Stimulated activated naive B cell treated with anti-CD40 and anti-IgM and Interleukin-4, amounts not matched to agents 10 μg/mL and 1 μg/mL and 100 μg/mL, for 72 hours (primary cell): ENCODE measurements around the gene CARS2.
"Not testable (repeated sequence)": the region's sequence is repeated elsewhere in the genome, so short reads cannot be mapped to it uniquely, and the experiment has no call there.

Experiments
- ATAC-seq, 2 donors: fragments of 150-1000 bp; cut with Tn5 transposase; replicated peaks; 2 replicates each; pipeline ENCODE4 v1.10.0; 2021; ENCODE audit warnings: moderate library complexity in 1 of 2
- DNase-seq: peaks from one replicate; pipeline ENCODE4 v3.0.0; 2021
- H3K27ac Mint-ChIP-seq: one replicate; pipeline ENCODE4 v1.8.0; 2022; ENCODE audit warnings: mild to moderate bottlenecking, mixed read lengths
- H3K27me3 Mint-ChIP-seq, 2 donors: one replicate each; pipeline ENCODE4 v1.8.0; 2022; ENCODE audit warnings: mixed read lengths in 2 of 2
- H3K36me3 Mint-ChIP-seq, 2 donors: one replicate each; pipeline ENCODE4 v1.8.0; 2022; ENCODE audit warnings: mixed read lengths in 2 of 2, mild to moderate bottlenecking in 1 of 2
- H3K4me1 Mint-ChIP-seq, 2 donors: one replicate each; pipeline ENCODE4 v1.8.0; 2022; ENCODE audit warnings: mixed read lengths in 2 of 2, mild to moderate bottlenecking in 1 of 2
- H3K4me3 Mint-ChIP-seq, 2 donors: one replicate each; pipeline ENCODE4 v1.8.0; 2022; ENCODE audit warnings: mild to moderate bottlenecking in 2 of 2, mixed read lengths in 2 of 2, moderate library complexity in 1 of 2
- H3K9me3 Mint-ChIP-seq, 2 donors: one replicate each; pipeline ENCODE4 v1.8.0; 2022; ENCODE audit warnings: mixed read lengths in 2 of 2, mild to moderate bottlenecking in 1 of 2

The CARS2 gene

GRCh38 chr13:110662777-110663443, 43.0 kb downstream of the CARS2 start:
- no peaks in the 10 kb centered on the region for H3K27me3 Mint-ChIP-seq
- no peak overlapping the region for H3K27ac Mint-ChIP-seq
- peaks cover 4% of the 10 kb centered on the region in 2 donors for H3K9me3 Mint-ChIP-seq
- H3K36me3 Mint-ChIP-seq, result peaks cover 70 to 80% of the 10 kb centered on the region in 2 donors
- ATAC-seq (no peak), DNase-seq (no peak)
- H3K4me3 Mint-ChIP-seq, result no peak overlapping the region
- H3K4me1 Mint-ChIP-seq, result peaks cover 46 to 81% of the 10 kb centered on the region in 2 donors

- H3K4me1 Mint-ChIP-seq, result peaks cover 51 to 82% of the 10 kb centered on the region in 2 donors
- no peak overlapping the region for H3K27ac Mint-ChIP-seq
- DNase-seq, result no peak
- H3K4me3 Mint-ChIP-seq, result no peak overlapping the region
- no peak for ATAC-seq
- no peaks in the 10 kb centered on the region for H3K27me3 Mint-ChIP-seq
- peaks cover 65 to 75% of the 10 kb centered on the region in 2 donors for H3K36me3 Mint-ChIP-seq
- H3K9me3 Mint-ChIP-seq, result peaks cover 4% of the 10 kb centered on the region in 2 donors
These were observed 43.8 kb downstream of the CARS2 start for GRCh38 chr13:110662091-110662490.

- no peaks in the 10 kb centered on the region for H3K27me3 Mint-ChIP-seq
These were observed 44.7 kb downstream of the CARS2 start for GRCh38 chr13:110661256-110661655.

GRCh38 chr13:110658218-110658911, 47.6 kb downstream of the CARS2 start:
- H3K9me3 Mint-ChIP-seq, DNase-seq, H3K27me3 Mint-ChIP-seq: not testable (repeated sequence)
- H3K27ac Mint-ChIP-seq, result peak overlapping the region; percentile 0
- peak overlapping the region in 1 of 2 donors; percentile 34 for H3K4me3 Mint-ChIP-seq
- peak; percentile 90 to 91 for ATAC-seq
- H3K4me1 Mint-ChIP-seq, result peaks cover 48 to 78% of the 10 kb centered on the region in 2 donors
- H3K36me3 Mint-ChIP-seq, result peaks cover 62 to 76% of the 10 kb centered on the region in 2 donors

More at GRCh38 chr13:110661256-110661655, 44.7 kb downstream of the CARS2 start:
- DNase-seq (no peak), ATAC-seq (no peak)
- peaks cover 49 to 80% of the 10 kb centered on the region in 2 donors for H3K4me1 Mint-ChIP-seq
- H3K9me3 Mint-ChIP-seq, result peaks cover 4% of the 10 kb centered on the region in 2 donors
- no peak overlapping the region for H3K4me3 Mint-ChIP-seq
- no peak overlapping the region for H3K27ac Mint-ChIP-seq
- H3K36me3 Mint-ChIP-seq, result peaks cover 62 to 69% of the 10 kb centered on the region in 2 donors

- no peaks in the 10 kb centered on the region for H3K27me3 Mint-ChIP-seq
- H3K27ac Mint-ChIP-seq, result no peak overlapping the region
- H3K9me3 Mint-ChIP-seq, result peaks cover 2 to 4% of the 10 kb centered on the region in 2 donors
- DNase-seq, result no peak
- H3K36me3 Mint-ChIP-seq, result peaks cover 54 to 69% of the 10 kb centered on the region in 2 donors
- H3K4me3 Mint-ChIP-seq, result no peak overlapping the region
- no peak for ATAC-seq
- peaks cover 52 to 79% of the 10 kb centered on the region in 2 donors for H3K4me1 Mint-ChIP-seq
These were observed 48.7 kb downstream of the CARS2 start for GRCh38 chr13:110657196-110657595.

- DNase-seq, result no peak
- Mint-ChIP-seq H3K27ac (no peak overlapping the region), H3K36me3 (peaks cover 48 to 64% of the 10 kb centered on the region in 2 donors), H3K4me3 (no peak overlapping the region), H3K27me3 (no peaks in the 10 kb centered on the region), H3K9me3 (no peaks in the 10 kb centered on the region), H3K4me1 (peaks cover 49 to 86% of the 10 kb centered on the region in 2 donors)
- no peak for ATAC-seq
These were observed 52.1 kb downstream of the CARS2 start for GRCh38 chr13:110653851-110654250.

- H3K36me3 Mint-ChIP-seq, result peaks cover 47 to 70% of the 10 kb centered on the region in 2 donors
- H3K4me1 Mint-ChIP-seq, result peaks cover 49 to 80% of the 10 kb centered on the region in 2 donors
- no peaks in the 10 kb centered on the region for H3K27me3 Mint-ChIP-seq
- H3K4me3 Mint-ChIP-seq, result peak overlapping the region; percentile 64 to 68
- no peaks in the 10 kb centered on the region for H3K9me3 Mint-ChIP-seq
- peak; percentile 28 for DNase-seq
- peak; percentile 41 to 61 for ATAC-seq
- H3K27ac Mint-ChIP-seq, result peak overlapping the region; percentile 72
These were observed 52.6 kb downstream of the CARS2 start for GRCh38 chr13:110653271-110653670.

GRCh38 chr13:110652764-110653163, 53.2 kb downstream of the CARS2 start:
- peak overlapping the region in 1 of 2 donors; percentile 0 for H3K4me3 Mint-ChIP-seq

GRCh38 chr13:110652231-110652730, 53.6 kb downstream of the CARS2 start:
- H3K4me3 Mint-ChIP-seq, result peak overlapping the region in 1 of 2 donors; percentile 0
- peak overlapping the region; percentile 47 for H3K27ac Mint-ChIP-seq
- ATAC-seq, result peak; percentile 83 to 90
- peaks cover 44 to 71% of the 10 kb centered on the region in 2 donors for H3K4me1 Mint-ChIP-seq
- no peak for DNase-seq
- H3K27me3 Mint-ChIP-seq, result no peaks in the 10 kb centered on the region
- no peaks in the 10 kb centered on the region for H3K9me3 Mint-ChIP-seq
- peaks cover 42 to 68% of the 10 kb centered on the region in 2 donors for H3K36me3 Mint-ChIP-seq

More at GRCh38 chr13:110652764-110653163, 53.2 kb downstream of the CARS2 start:
- DNase-seq, result no peak
- ATAC-seq, result peak; percentile 53 to 57
- Mint-ChIP-seq H3K36me3 (peaks cover 42 to 70% of the 10 kb centered on the region in 2 donors), H3K27ac (no peak overlapping the region), H3K9me3 (no peaks in the 10 kb centered on the region), H3K27me3 (no peaks in the 10 kb centered on the region), H3K4me1 (peaks cover 46 to 75% of the 10 kb centered on the region in 2 donors)

GRCh38 chr13:110651726-110652230, 54.1 kb downstream of the CARS2 start:
- no peaks in the 10 kb centered on the region for H3K27me3 Mint-ChIP-seq
- peaks cover 47 to 72% of the 10 kb centered on the region in 2 donors for H3K36me3 Mint-ChIP-seq
- H3K9me3 Mint-ChIP-seq, result no peaks in the 10 kb centered on the region
- peak overlapping the region; percentile 47 for H3K27ac Mint-ChIP-seq
- H3K4me3 Mint-ChIP-seq, result no peak overlapping the region
- no peak for ATAC-seq
- H3K4me1 Mint-ChIP-seq, result peaks cover 43 to 73% of the 10 kb centered on the region in 2 donors
- no peak for DNase-seq

GRCh38 chr13:110651271-110651670, 54.6 kb downstream of the CARS2 start:
- H3K4me3 Mint-ChIP-seq, result no peak overlapping the region
- no peak for DNase-seq
- H3K9me3 Mint-ChIP-seq, result no peaks in the 10 kb centered on the region
- no peaks in the 10 kb centered on the region for H3K27me3 Mint-ChIP-seq
- H3K4me1 Mint-ChIP-seq, result peaks cover 41 to 74% of the 10 kb centered on the region in 2 donors
- H3K36me3 Mint-ChIP-seq, result peaks cover 50 to 72% of the 10 kb centered on the region in 2 donors
- ATAC-seq, result no peak
- H3K27ac Mint-ChIP-seq, result no peak overlapping the region

GRCh38 chr13:110650436-110650835, 55.5 kb downstream of the CARS2 start:
- Mint-ChIP-seq H3K36me3 (peaks cover 50 to 69% of the 10 kb centered on the region in 2 donors), H3K27me3 (no peaks in the 10 kb centered on the region), H3K27ac (no peak overlapping the region), H3K4me1 (peaks cover 34 to 74% of the 10 kb centered on the region in 2 donors), H3K4me3 (no peak overlapping the region), H3K9me3 (no peaks in the 10 kb centered on the region)
- DNase-seq (no peak), ATAC-seq (no peak)

GRCh38 chr13:110649551-110649950, 56.4 kb downstream of the CARS2 start:
- peak overlapping the region; percentile 70 for H3K27ac Mint-ChIP-seq
- peaks cover 44 to 62% of the 10 kb centered on the region in 2 donors for H3K36me3 Mint-ChIP-seq
- ATAC-seq (no peak), DNase-seq (no peak)
- no peaks in the 10 kb centered on the region for H3K9me3 Mint-ChIP-seq
- H3K4me1 Mint-ChIP-seq, result peaks cover 34 to 73% of the 10 kb centered on the region in 2 donors
- H3K4me3 Mint-ChIP-seq, result no peak overlapping the region
- no peaks in the 10 kb centered on the region for H3K27me3 Mint-ChIP-seq

- no peak overlapping the region for H3K4me3 Mint-ChIP-seq
- peaks cover 35 to 73% of the 10 kb centered on the region in 2 donors for H3K4me1 Mint-ChIP-seq
- H3K27ac Mint-ChIP-seq, result peak overlapping the region; percentile 70
- no peaks in the 10 kb centered on the region for H3K9me3 Mint-ChIP-seq
- no peak for ATAC-seq
- DNase-seq, result no peak
- H3K36me3 Mint-ChIP-seq, result peaks cover 42 to 59% of the 10 kb centered on the region in 2 donors
- H3K27me3 Mint-ChIP-seq, result no peaks in the 10 kb centered on the region
These were observed 57.0 kb downstream of the CARS2 start for GRCh38 chr13:110648848-110649421.
